ENCODE data around the gene MATN1.

Gene MATN1

GRCh38 chr1:30725450-30726095 is 2.2 kb upstream of the MATN1 start:
- DNase-seq (ENCODE audit: low spot score), result no peak
- CTCF ChIA-PET, result interaction anchor here (3.0 kb wide), 1 partner anchor 54 kb away, joined by 9 read pairs; no protein-coding TSS in a partner anchor
- no peak overlapping the region for H3K27ac ChIP-seq
- no peak for TF ChIP-seq CTCF (conservative IDR thresholded peaks at IDR 0.05; ENCODE audit: low read depth)
- POLR2A ChIA-PET (ENCODE audit: low non-redundant PET), result interaction anchor here (0.6 kb wide), 1 partner anchor 412 kb away, joined by 3 read pairs; no protein-coding TSS in a partner anchor

- POLR2A ChIA-PET (ENCODE audit: low non-redundant PET), result no interaction called here
Measured at GRCh38 chr1:30724655-30725421, 1.5 kb upstream of the MATN1 start.

GRCh38 chr1:30724175-30724574 is 790 bp upstream of the MATN1 start:
- ChIA-PET CTCF (interaction anchor here (3.0 kb wide), 1 partner anchor 55 kb away, joined by 9 read pairs; no protein-coding TSS in a partner anchor), POLR2A (ENCODE audit: low non-redundant PET) (no interaction called here)
- no peak overlapping the region for H3K27ac ChIP-seq

More at GRCh38 chr1:30724655-30725421, 1.5 kb upstream of the MATN1 start:
- H3K27ac ChIP-seq, result no peak overlapping the region
- DNase-seq (ENCODE audit: low spot score), result no peak
- no peak for TF ChIP-seq CTCF (conservative IDR thresholded peaks at IDR 0.05; ENCODE audit: low read depth)
- CTCF ChIA-PET, result interaction anchor here (3.0 kb wide), 1 partner anchor 54 kb away, joined by 9 read pairs; no protein-coding TSS in a partner anchor

GRCh38 chr1:30721812-30722537 is 1.4 kb downstream of the MATN1 start:
- ChIA-PET CTCF (interaction anchor here (0.7 to 4.4 kb wide), 3 partner anchors 57 to 192 kb away, joined by 3 to 63 read pairs (median 3); no protein-coding TSS in a partner anchor), POLR2A (ENCODE audit: low non-redundant PET) (interaction anchor here (0.6 to 1.1 kb wide), 2 partner anchors 57 to 58 kb away, joined by 3 to 4 read pairs; no protein-coding TSS in a partner anchor)
- no peak for DNase-seq (ENCODE audit: low spot score)
- peak overlapping the region; percentile 26 for H3K27ac ChIP-seq
- no peak for TF ChIP-seq CTCF (conservative IDR thresholded peaks at IDR 0.05; ENCODE audit: low read depth)

More at GRCh38 chr1:30724175-30724574, 790 bp upstream of the MATN1 start:
- DNase-seq (ENCODE audit: low spot score), result no peak
- TF ChIP-seq CTCF (conservative IDR thresholded peaks at IDR 0.05; ENCODE audit: low read depth), result no peak; the same call in 1 of the 2 replicates

- ChIA-PET CTCF (interaction anchor here (0.6 to 4.4 kb wide), 7 partner anchors 57 to 395 kb away, joined by 3 to 63 read pairs (median 23); no protein-coding TSS in a partner anchor), POLR2A (ENCODE audit: low non-redundant PET) (interaction anchor here (0.6 to 1.1 kb wide), 2 partner anchors 57 to 58 kb away, joined by 3 to 4 read pairs; no protein-coding TSS in a partner anchor)
- no peak for DNase-seq (ENCODE audit: low spot score)
- TF ChIP-seq CTCF (conservative IDR thresholded peaks at IDR 0.05; ENCODE audit: low read depth), result no peak
- H3K27ac ChIP-seq, result peak overlapping the region; percentile 26
Measured at GRCh38 chr1:30721341-30721793, 2.0 kb downstream of the MATN1 start.
